ACC112 (cell line): ENCODE results near the gene ELOF1.

Experiments
- H2AFZ ChIP-seq: fragments of 200-600 bp; sonication (generic); one replicate; pipeline ENCODE4 v1.6.0; 2017; ENCODE audit warnings: antibody characterized with exemption, low read length; ENCODE audit not compliant: unreplicated experiment
- H3K27ac ChIP-seq: fragments of 200-600 bp; sonication (generic); 2 replicates; pipeline ENCODE4 v1.5.1; 2014; ENCODE audit warnings: low read depth, mild to moderate bottlenecking, antibody characterized with exemption, low read length, moderate library complexity
- H3K27me3 ChIP-seq: fragments of 200-600 bp; sonication (generic); 2 replicates; pipeline ENCODE4 v1.6.1; 2014; ENCODE audit warnings: mild to moderate bottlenecking, antibody characterized with exemption, low read length, moderate library complexity, mixed read lengths; ENCODE audit not compliant: insufficient read depth
- H3K36me3 ChIP-seq: fragments of 200-600 bp; sonication (generic); 2 replicates; pipeline ENCODE4 v1.6.1; 2016; ENCODE audit warnings: mild to moderate bottlenecking, antibody characterized with exemption, low read length, moderate library complexity, mixed read lengths; ENCODE audit not compliant: insufficient read depth
- H3K4me1 ChIP-seq: fragments of 200-600 bp; sonication (generic); one replicate; pipeline ENCODE4 v1.6.1; 2016; ENCODE audit warnings: low read length, mixed read lengths; ENCODE audit not compliant: insufficient read depth, unreplicated experiment, control insufficient read depth
- H3K4me3 ChIP-seq: fragments of 200-600 bp; sonication (generic); 2 replicates; pipeline ENCODE4 v1.5.1; 2014; ENCODE audit warnings: mild to moderate bottlenecking, low read depth, low read length
- H3K79me2 ChIP-seq: fragments of 200-600 bp; sonication (generic); one replicate; pipeline ENCODE4 v1.6.0; 2016; ENCODE audit warnings: low read length; ENCODE audit not compliant: control insufficient read depth, unreplicated experiment, insufficient read depth

ELOF1 gene

DNA sequence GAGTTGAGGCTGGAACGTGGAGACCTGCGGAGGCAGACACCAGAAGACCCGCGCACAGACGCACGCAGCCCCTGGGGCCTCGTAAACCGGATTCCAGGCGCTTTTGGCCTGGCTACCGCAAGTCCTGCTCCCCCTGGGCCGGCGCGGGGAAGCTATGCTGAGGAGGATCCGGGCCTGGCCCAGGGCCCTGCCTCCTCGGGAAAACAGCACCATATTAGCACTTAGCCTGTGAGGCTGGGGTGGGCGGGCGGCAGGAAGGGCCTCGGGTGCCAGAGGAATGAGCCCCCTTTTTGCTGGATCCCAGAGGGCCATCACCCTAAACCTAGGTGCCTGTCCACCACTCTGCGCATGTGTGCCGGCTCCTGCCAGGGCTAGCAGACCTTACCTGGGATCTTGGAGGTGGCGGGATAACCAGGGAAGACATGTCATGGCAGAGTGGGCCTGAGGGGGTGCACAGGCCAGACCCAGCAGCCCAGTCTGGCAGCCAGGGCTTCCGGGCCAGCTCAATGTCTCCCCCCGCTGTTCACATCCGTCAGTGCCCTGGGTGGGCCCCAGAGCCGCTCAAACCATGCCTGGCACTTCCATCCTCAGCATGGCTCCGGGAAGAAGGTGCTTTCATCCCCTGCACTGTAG, 7.3 kb downstream of the ELOF1 start:
- Histone ChIP-seq H3K36me3 (no peaks in the 10 kb centered on the region), H3K79me2 (peaks cover 14% of the 10 kb centered on the region), H3K27ac (no peak overlapping the region), H3K4me3 (no peak overlapping the region), H2AFZ (no peak overlapping the region), H3K4me1 (no peaks in the 10 kb centered on the region), H3K27me3 (no peaks in the 10 kb centered on the region)

- no peaks in the 10 kb centered on the region for H3K27me3 ChIP-seq
- H2AFZ ChIP-seq = no peak overlapping the region
- peaks cover 1% of the 10 kb centered on the region for H3K79me2 ChIP-seq
- no peak overlapping the region for H3K4me3 ChIP-seq
- H3K27ac ChIP-seq = no peak overlapping the region
- H3K4me1 ChIP-seq = no peaks in the 10 kb centered on the region
- no peaks in the 10 kb centered on the region for H3K36me3 ChIP-seq
Measured at GRCh38 chr19:11550265-11550664, 8.8 kb downstream of the ELOF1 start.

DNA sequence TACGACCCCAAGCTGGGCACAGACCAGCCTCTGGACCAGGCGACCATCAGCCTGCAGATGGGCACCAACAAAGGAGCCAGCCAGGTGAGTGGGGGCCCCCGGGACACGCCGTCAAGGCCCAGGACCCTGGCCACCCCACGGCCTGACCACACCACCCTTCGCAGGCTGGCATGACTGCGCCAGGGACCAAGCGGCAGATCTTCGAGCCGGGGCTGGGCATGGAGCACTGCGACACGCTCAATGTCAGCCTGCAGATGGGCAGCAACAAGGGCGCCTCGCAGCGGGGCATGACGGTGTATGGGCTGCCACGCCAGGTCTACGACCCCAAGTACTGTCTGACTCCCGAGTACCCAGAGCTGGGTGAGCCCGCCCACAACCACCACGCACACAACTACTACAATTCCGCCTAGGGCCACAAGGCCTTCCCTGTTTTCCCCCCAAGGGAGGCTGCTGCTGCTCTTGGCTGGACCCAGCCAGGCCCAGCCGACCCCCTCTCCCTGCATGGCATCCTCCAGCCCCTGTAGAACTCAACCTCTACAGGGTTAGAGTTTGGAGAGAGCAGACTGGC, 9.6 kb downstream of the ELOF1 start:
- Histone ChIP-seq H3K4me1 (no peaks in the 10 kb centered on the region), H3K79me2 (no peaks in the 10 kb centered on the region), H2AFZ (no peak overlapping the region), H3K36me3 (no peaks in the 10 kb centered on the region), H3K27ac (no peak overlapping the region), H3K4me3 (no peak overlapping the region), H3K27me3 (no peaks in the 10 kb centered on the region)

DNA sequence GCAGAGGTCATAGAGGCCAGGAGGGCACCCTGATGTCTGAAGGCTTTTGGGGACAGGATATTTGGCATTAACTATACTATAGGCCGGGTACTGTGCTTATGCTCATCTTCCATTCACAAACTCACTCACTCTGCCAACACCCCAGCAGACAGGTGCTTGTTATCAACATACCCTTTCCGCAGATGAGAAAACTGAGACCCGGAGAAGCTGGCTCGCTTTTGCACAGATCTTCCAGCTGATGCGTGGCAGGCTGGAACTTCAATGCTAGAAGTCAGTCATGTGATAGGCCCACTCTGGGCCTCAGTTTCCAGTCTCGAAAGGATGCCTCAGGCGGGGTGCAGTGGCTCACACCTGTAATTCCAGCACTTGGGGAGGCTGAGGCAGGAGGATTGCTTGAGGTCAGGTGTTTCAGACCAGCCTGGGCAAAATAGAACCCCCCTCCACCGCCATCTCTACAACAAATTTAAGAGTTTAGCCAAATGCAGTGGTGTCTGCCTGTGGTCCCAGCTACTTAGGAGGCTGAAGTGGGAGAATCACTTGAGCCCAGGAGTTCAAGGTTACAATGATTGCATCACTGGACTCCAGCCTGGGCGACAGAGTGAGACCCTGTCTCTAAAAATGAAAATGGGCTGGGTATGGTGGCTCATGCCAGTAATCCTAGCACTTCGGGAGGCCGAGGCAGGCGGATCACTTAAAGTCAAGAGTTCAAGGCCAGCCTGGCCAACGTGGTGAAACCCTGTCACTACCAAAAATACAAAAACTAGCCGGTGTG, 10.9 kb downstream of the ELOF1 start:
- Histone ChIP-seq H3K4me3 (no peak overlapping the region), H3K79me2 (no peaks in the 10 kb centered on the region), H3K4me1 (no peaks in the 10 kb centered on the region), H2AFZ (no peak overlapping the region), H3K36me3 (no peaks in the 10 kb centered on the region), H3K27me3 (no peaks in the 10 kb centered on the region), H3K27ac (no peak overlapping the region)

DNA sequence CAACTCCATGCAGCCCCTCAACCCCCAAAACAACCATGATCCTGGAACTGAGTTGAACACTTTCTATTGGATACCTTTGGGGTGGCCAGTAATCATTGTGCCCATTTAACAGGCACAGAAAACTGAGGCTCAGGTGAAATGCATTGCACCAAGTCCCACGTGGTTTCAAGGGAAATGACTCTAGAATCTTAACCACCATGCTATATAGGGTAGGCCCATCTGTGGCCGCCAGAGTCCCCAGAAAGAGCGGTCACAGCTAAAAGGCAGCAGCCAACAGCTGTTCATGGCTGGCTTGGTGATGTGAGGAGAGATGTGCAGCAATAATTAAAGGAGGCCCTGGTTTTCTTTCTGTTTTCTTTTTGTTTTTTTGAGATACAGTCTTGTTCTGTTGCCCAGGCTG, 17.8 kb downstream of the ELOF1 start:
- H2AFZ ChIP-seq = no peak overlapping the region

GRCh38 chr19:11540645-11541044, 18.4 kb downstream of the ELOF1 start:
- no peaks in the 10 kb centered on the region for H3K79me2 ChIP-seq
- peaks cover 5% of the 10 kb centered on the region for H3K4me1 ChIP-seq
- H3K27me3 ChIP-seq = peaks cover 8% of the 10 kb centered on the region; the same call in 1 of the 2 replicates
- no peak overlapping the region for H3K4me3 ChIP-seq
- H3K36me3 ChIP-seq = no peaks in the 10 kb centered on the region
- no peak overlapping the region for H2AFZ ChIP-seq
- H3K27ac ChIP-seq = no peak overlapping the region

More for the DNA sequence above, 17.8 kb downstream of the ELOF1 start:
- no peak overlapping the region for H3K27ac ChIP-seq
- H3K36me3 ChIP-seq = no peaks in the 10 kb centered on the region
- H3K27me3 ChIP-seq = peaks cover 8% of the 10 kb centered on the region; the same call in 1 of the 2 replicates
- H3K4me1 ChIP-seq = peaks cover 2% of the 10 kb centered on the region
- H3K79me2 ChIP-seq = no peaks in the 10 kb centered on the region
- H3K4me3 ChIP-seq = no peak overlapping the region

- H3K4me3 ChIP-seq = no peak overlapping the region
- H3K27ac ChIP-seq = no peak overlapping the region
- H3K27me3 ChIP-seq = peaks cover 8% of the 10 kb centered on the region; the same call in 1 of the 2 replicates
- peaks cover 8% of the 10 kb centered on the region for H3K4me1 ChIP-seq
- no peaks in the 10 kb centered on the region for H3K36me3 ChIP-seq
- H3K79me2 ChIP-seq = no peaks in the 10 kb centered on the region
- no peak overlapping the region for H2AFZ ChIP-seq
Measured at GRCh38 chr19:11539495-11540365, 19.3 kb downstream of the ELOF1 start.

GRCh38 chr19:11538232-11539036, 20.6 kb downstream of the ELOF1 start, which contains the start of gene CNN1:
TSS of gene CNN1 (plus strand) at chr19:11538851. CDS start at chr19:11538928, 77 bp downstream.
- no peaks in the 10 kb centered on the region for H3K79me2 ChIP-seq
- no peaks in the 10 kb centered on the region for H3K36me3 ChIP-seq
- H3K4me1 ChIP-seq = peaks cover 8% of the 10 kb centered on the region
- H2AFZ ChIP-seq = no peak within 1 kb of the TSS
- H3K4me3 ChIP-seq = no peak within 1 kb of the TSS
- H3K27me3 ChIP-seq = peaks cover 8% of the 10 kb centered on the region; the same call in 1 of the 2 replicates
- no peak within 1 kb of the TSS for H3K27ac ChIP-seq

DNA sequence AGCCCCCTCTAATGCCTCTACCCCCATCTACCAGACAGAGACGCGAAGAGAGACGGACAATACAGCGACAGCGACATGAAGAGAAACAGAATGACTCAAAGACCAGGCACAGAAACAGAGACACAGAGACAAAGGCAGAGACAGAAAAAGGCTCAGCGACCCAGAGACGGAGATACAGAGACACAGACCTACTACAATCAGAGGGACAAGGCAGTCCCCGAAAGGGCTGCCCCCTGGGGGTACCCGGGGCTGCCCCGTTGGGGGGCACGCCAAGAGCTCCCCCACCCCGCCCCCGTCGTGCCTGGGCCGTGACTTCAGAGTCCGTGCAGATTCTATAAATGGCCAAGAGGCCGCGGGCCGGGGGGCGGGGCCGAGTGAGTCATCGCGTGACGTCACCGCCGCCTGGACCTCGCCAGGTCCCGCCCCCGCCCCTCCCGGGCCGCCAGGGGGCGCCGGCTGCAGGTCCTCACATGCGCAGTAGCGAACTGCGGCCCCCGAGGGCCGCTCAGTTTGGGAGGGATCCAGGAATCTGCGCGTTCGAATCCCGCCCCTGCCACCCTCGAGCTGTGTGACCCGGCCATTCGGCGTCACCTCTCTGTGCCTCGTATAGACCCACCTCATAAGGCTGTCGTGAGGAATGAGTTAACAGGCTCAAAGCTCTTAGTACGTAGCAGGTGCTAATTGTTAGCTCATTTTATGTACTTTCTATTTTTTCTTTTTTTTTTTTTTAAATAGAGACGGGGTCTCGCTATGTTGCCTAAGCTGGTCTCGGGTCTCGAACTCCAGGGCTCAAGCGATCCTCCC, 23.0 kb downstream of the ELOF1 start:
- Histone ChIP-seq H3K4me3 (peak overlapping the region; percentile 61), H3K79me2 (no peaks in the 10 kb centered on the region), H3K27me3 (peaks cover 8% of the 10 kb centered on the region; the same call in 1 of the 2 replicates), H3K36me3 (no peaks in the 10 kb centered on the region), H3K4me1 (peaks cover 17% of the 10 kb centered on the region), H2AFZ (peak overlapping the region; percentile 7), H3K27ac (0 out of 2 replicates have a peak overlapping the region, but pooled peaks have one; percentile 3)
